ENCODE measurements around the gene TLE6. TPM values are rescaled to one million over a fixed set of nuclear protein-coding genes. Genes with fewer than 3 reads are reported as not detected.

Gene TLE6
- total RNA-seq, 2 experiments from 2014 or later: 2.6 to 3.5 TPM

- peaks cover 14% of the 10 kb centered on the region for H3K4me1 Mint-ChIP-seq
- DNase-seq: peak; percentile 38
- ChIA-PET POLR2A (no interaction called here), CTCF (interaction anchor here (1.2 kb wide), 1 partner anchor 24 kb away, joined by 3 read pairs; no protein-coding TSS in a partner anchor)
- H3K9me3 Mint-ChIP-seq (ENCODE audit: low read depth): no peaks in the 10 kb centered on the region
- H3K27ac Mint-ChIP-seq: no peak overlapping the region
- no peak for ATAC-seq
- intact Hi-C loops (cut with DNase I, micrococcal nuclease): no loop called here
- no peak overlapping the region for H3K4me3 Mint-ChIP-seq
- H3K27me3 Mint-ChIP-seq: no peaks in the 10 kb centered on the region
- no peaks in the 10 kb centered on the region for H3K36me3 Mint-ChIP-seq (ENCODE audit: low read depth)
Observed at GRCh38 chr19:2974342-2975041, 2.9 kb upstream of the TLE6 start.

GRCh38 chr19:2976609-2977000 is 759 bp upstream of the TLE6 start:
- Mint-ChIP-seq H3K9me3 (ENCODE audit: low read depth) (no peaks in the 10 kb centered on the region), H3K27ac (no peak overlapping the region), H3K4me3 (peak overlapping the region; percentile 77), H3K36me3 (ENCODE audit: low read depth) (no peaks in the 10 kb centered on the region), H3K4me1 (peaks cover 14% of the 10 kb centered on the region), H3K27me3 (no peaks in the 10 kb centered on the region)
- intact Hi-C loops (cut with DNase I, micrococcal nuclease): loop anchor here in 1 of 2 experiments (2.0 kb wide), 1 partner anchor 86 kb away; the partner anchor contains the start of gene TLE5
- ATAC-seq: peak; percentile 2
- ChIA-PET POLR2A (no interaction called here), CTCF (interaction anchor here (0.7 to 2.8 kb wide), 4 partner anchors 14 to 128 kb away, joined by 3 to 15 read pairs (median 8); no protein-coding TSS in a partner anchor)
- no peak for DNase-seq

GRCh38 chr19:2977746-2978138 is 378 bp downstream of the TLE6 start:
- Mint-ChIP-seq H3K9me3 (ENCODE audit: low read depth) (no peaks in the 10 kb centered on the region), H3K4me1 (peaks cover 14% of the 10 kb centered on the region), H3K4me3 (peak overlapping the region; percentile 77), H3K27ac (no peak overlapping the region), H3K27me3 (peaks cover 4% of the 10 kb centered on the region), H3K36me3 (ENCODE audit: low read depth) (no peaks in the 10 kb centered on the region)
- ChIA-PET POLR2A (no interaction called here), CTCF (interaction anchor here (0.6 to 2.8 kb wide), 6 partner anchors 15 to 132 kb away, joined by 3 to 15 read pairs (median 6); no protein-coding TSS in a partner anchor)
- intact Hi-C loops (cut with DNase I, micrococcal nuclease): loop anchor here in 1 of 2 experiments (1.0 to 2.0 kb wide), 11 partner anchors 15 to 308 kb away; partner anchors contain the start of genes GNG7, NCLN, THOP1 and TLE5
- DNase-seq (peak; percentile 21), ATAC-seq (no peak)

GRCh38 chr19:2978166-2978767 is 903 bp downstream of the TLE6 start:
- no peaks in the 10 kb centered on the region for H3K36me3 Mint-ChIP-seq (ENCODE audit: low read depth)
- ATAC-seq: no peak
- CTCF ChIA-PET: interaction anchor here (0.6 to 2.8 kb wide), 3 partner anchors 16 to 82 kb away, joined by 3 to 15 read pairs (median 8); no protein-coding TSS in a partner anchor
- peaks cover 6% of the 10 kb centered on the region for H3K27me3 Mint-ChIP-seq
- no peak overlapping the region for H3K4me3 Mint-ChIP-seq
- DNase-seq: no peak
- peaks cover 14% of the 10 kb centered on the region for H3K4me1 Mint-ChIP-seq
- POLR2A ChIA-PET: no interaction called here
- H3K27ac Mint-ChIP-seq: no peak overlapping the region
- intact Hi-C loops (cut with DNase I, micrococcal nuclease): no loop called here
- H3K9me3 Mint-ChIP-seq (ENCODE audit: low read depth): no peaks in the 10 kb centered on the region

GRCh38 chr19:2978772-2979171 is 1.4 kb downstream of the TLE6 start:
- POLR2A ChIA-PET: interaction anchor here (0.7 kb wide), 1 partner anchor 64 kb away, joined by 3 read pairs; no protein-coding TSS in a partner anchor
- H3K27ac Mint-ChIP-seq: no peak overlapping the region
- peaks cover 14% of the 10 kb centered on the region for H3K4me1 Mint-ChIP-seq
- H3K9me3 Mint-ChIP-seq (ENCODE audit: low read depth): no peaks in the 10 kb centered on the region
- CTCF ChIA-PET: interaction anchor here (2.4 kb wide), 1 partner anchor 16 kb away, joined by 8 read pairs; no protein-coding TSS in a partner anchor
- intact Hi-C loops (cut with DNase I, micrococcal nuclease): no loop called here
- H3K4me3 Mint-ChIP-seq: no peak overlapping the region
- H3K36me3 Mint-ChIP-seq (ENCODE audit: low read depth): no peaks in the 10 kb centered on the region
- ATAC-seq (no peak), DNase-seq (no peak)
- H3K27me3 Mint-ChIP-seq: peaks cover 11% of the 10 kb centered on the region

- ATAC-seq: no peak
- intact Hi-C loops (cut with DNase I, micrococcal nuclease): no loop called here
- ChIA-PET POLR2A (no interaction called here), CTCF (interaction anchor here (0.6 kb wide), 1 partner anchor 272 kb away, joined by 4 read pairs; no protein-coding TSS in a partner anchor)
- Mint-ChIP-seq H3K27me3 (peaks cover 15% of the 10 kb centered on the region), H3K36me3 (ENCODE audit: low read depth) (no peaks in the 10 kb centered on the region), H3K9me3 (ENCODE audit: low read depth) (no peaks in the 10 kb centered on the region), H3K4me1 (peaks cover 2% of the 10 kb centered on the region), H3K27ac (no peak overlapping the region), H3K4me3 (no peak overlapping the region)
- no peak for DNase-seq
Observed at GRCh38 chr19:2981898-2982297, 4.5 kb downstream of the TLE6 start.

GRCh38 chr19:2982561-2982960 is 5.2 kb downstream of the TLE6 start:
- no peak for DNase-seq
- H3K36me3 Mint-ChIP-seq (ENCODE audit: low read depth): no peaks in the 10 kb centered on the region
- CTCF ChIA-PET: interaction anchor here (0.6 kb wide), 1 partner anchor 334 kb away, joined by 3 read pairs; no protein-coding TSS in a partner anchor

GRCh38 chr19:2982983-2983350 is 5.6 kb downstream of the TLE6 start:
- CTCF ChIA-PET: interaction anchor here (0.6 kb wide), 1 partner anchor 334 kb away, joined by 3 read pairs; no protein-coding TSS in a partner anchor
- intact Hi-C loops (cut with DNase I, micrococcal nuclease): no loop called here
- ATAC-seq: no peak
- DNase-seq: no peak
- H3K27ac Mint-ChIP-seq: no peak overlapping the region
- H3K4me3 Mint-ChIP-seq: no peak overlapping the region
- POLR2A ChIA-PET: no interaction called here
- H3K4me1 Mint-ChIP-seq: no peaks in the 10 kb centered on the region
- no peaks in the 10 kb centered on the region for H3K36me3 Mint-ChIP-seq (ENCODE audit: low read depth)
- H3K9me3 Mint-ChIP-seq (ENCODE audit: low read depth): no peaks in the 10 kb centered on the region
- H3K27me3 Mint-ChIP-seq: peaks cover 15% of the 10 kb centered on the region

More at GRCh38 chr19:2982561-2982960, 5.2 kb downstream of the TLE6 start:
- no peaks in the 10 kb centered on the region for H3K9me3 Mint-ChIP-seq (ENCODE audit: low read depth)
- H3K27me3 Mint-ChIP-seq: peaks cover 15% of the 10 kb centered on the region
- H3K4me3 Mint-ChIP-seq: no peak overlapping the region
- intact Hi-C loops (cut with DNase I, micrococcal nuclease): no loop called here
- H3K4me1 Mint-ChIP-seq: no peaks in the 10 kb centered on the region
- POLR2A ChIA-PET: no interaction called here
- no peak overlapping the region for H3K27ac Mint-ChIP-seq
- ATAC-seq: no peak

GRCh38 chr19:2983351-2984214 is 6.2 kb downstream of the TLE6 start:
- DNase-seq (no peak), ATAC-seq (no peak)
- Mint-ChIP-seq H3K4me3 (no peak overlapping the region), H3K4me1 (no peaks in the 10 kb centered on the region), H3K9me3 (ENCODE audit: low read depth) (no peaks in the 10 kb centered on the region), H3K27ac (no peak overlapping the region), H3K36me3 (ENCODE audit: low read depth) (no peaks in the 10 kb centered on the region), H3K27me3 (peaks cover 15% of the 10 kb centered on the region)
- ChIA-PET CTCF (no interaction called here), POLR2A (no interaction called here)
- intact Hi-C loops (cut with DNase I, micrococcal nuclease): no loop called here

GRCh38 chr19:2984215-2984528 is 6.8 kb downstream of the TLE6 start:
- no peaks in the 10 kb centered on the region for H3K9me3 Mint-ChIP-seq (ENCODE audit: low read depth)
- H3K36me3 Mint-ChIP-seq (ENCODE audit: low read depth): no peaks in the 10 kb centered on the region
- H3K27me3 Mint-ChIP-seq: peaks cover 15% of the 10 kb centered on the region
- no peak for ATAC-seq
- no peak overlapping the region for H3K27ac Mint-ChIP-seq
- ChIA-PET CTCF (no interaction called here), POLR2A (no interaction called here)
- intact Hi-C loops (cut with DNase I, micrococcal nuclease): no loop called here
- no peak overlapping the region for H3K4me3 Mint-ChIP-seq
- DNase-seq: no peak
- no peaks in the 10 kb centered on the region for H3K4me1 Mint-ChIP-seq

- Mint-ChIP-seq H3K27ac (no peak overlapping the region), H3K4me1 (no peaks in the 10 kb centered on the region), H3K4me3 (no peak overlapping the region), H3K9me3 (ENCODE audit: low read depth) (no peaks in the 10 kb centered on the region), H3K27me3 (peaks cover 11% of the 10 kb centered on the region), H3K36me3 (ENCODE audit: low read depth) (no peaks in the 10 kb centered on the region)
- intact Hi-C loops (cut with DNase I, micrococcal nuclease): no loop called here
- DNase-seq (no peak), ATAC-seq (no peak)
- ChIA-PET CTCF (interaction anchor here (1.4 kb wide), 1 partner anchor 25 kb away, joined by 3 read pairs; no protein-coding TSS in a partner anchor), POLR2A (no interaction called here)
Observed at GRCh38 chr19:2986951-2987524, 9.7 kb downstream of the TLE6 start.
